Loucy (cell line): ENCODE data around the gene CHN2.

Experiments
- H2AFZ ChIP-seq: fragments of 200-600 bp; sonication (generic); 2 replicates; pipeline ENCODE4 v1.6.0; 2016; ENCODE audit warnings: antibody characterized with exemption, mild to moderate bottlenecking, low read length, moderate library complexity
- H3F3A ChIP-seq: fragments of 200-600 bp; 2 replicates; pipeline ENCODE4 v1.6.0; 2016; ENCODE audit warnings: antibody characterized with exemption, low read depth, mild to moderate bottlenecking
- H3K27me3 ChIP-seq: fragments of 200-600 bp; sonication (generic); 2 replicates; pipeline ENCODE4 v1.6.1; 2014; ENCODE audit warnings: low read length, mild to moderate bottlenecking; ENCODE audit not compliant: insufficient read depth, poor library complexity, severe bottlenecking
- H3K36me3 ChIP-seq: fragments of 200-600 bp; sonication (generic); 2 replicates; pipeline ENCODE4 v1.6.1; 2016; ENCODE audit warnings: low read length; ENCODE audit not compliant: insufficient read depth
- H3K4me1 ChIP-seq: fragments of 200-600 bp; sonication (generic); 2 replicates; pipeline ENCODE4 v1.5.1; 2014; ENCODE audit warnings: low read length, mild to moderate bottlenecking; ENCODE audit not compliant: insufficient read depth, poor library complexity, severe bottlenecking
- H3K4me2 ChIP-seq: fragments of 200-600 bp; sonication (generic); 2 replicates; pipeline ENCODE4 v1.6.0; 2014; ENCODE audit warnings: antibody characterized with exemption, low read length, low read depth, mild to moderate bottlenecking; ENCODE audit not compliant: poor library complexity, severe bottlenecking
- H3K4me3 ChIP-seq: fragments of 200-600 bp; sonication (generic); 2 replicates; pipeline ENCODE4 v1.5.1; 2014; ENCODE audit warnings: low read length, mild to moderate bottlenecking, mixed read lengths; ENCODE audit not compliant: poor library complexity, severe bottlenecking
- H3K79me2 ChIP-seq: fragments of 200-600 bp; sonication (generic); 2 replicates; pipeline ENCODE4 v1.6.1; 2014; ENCODE audit warnings: low read length; ENCODE audit not compliant: insufficient read depth
- H3K9ac ChIP-seq: fragments of 200-600 bp; sonication (generic); 2 replicates; pipeline ENCODE4 v1.6.0; 2014; ENCODE audit warnings: mild to moderate bottlenecking, low read depth, low read length, moderate library complexity; ENCODE audit not compliant: poor library complexity, severe bottlenecking
- H3K9me2 ChIP-seq: fragments of 200-600 bp; sonication (generic); replicated peaks from 2 replicates; pipeline ENCODE4 v1.6.1; 2016; ENCODE audit warnings: low read depth, low read length, mixed read lengths
- H3K9me3 ChIP-seq: fragments of 200-600 bp; sonication (generic); 2 replicates; pipeline ENCODE4 v1.6.1; 2014; ENCODE audit warnings: mild to moderate bottlenecking, antibody characterized with exemption, low read length, low read depth; ENCODE audit not compliant: insufficient read depth
- H4K20me1 ChIP-seq: fragments of 200-600 bp; sonication (generic); 2 replicates; pipeline ENCODE4 v1.6.0; 2014; ENCODE audit warnings: antibody characterized with exemption, low read length, mild to moderate bottlenecking; ENCODE audit not compliant: insufficient read depth, poor library complexity, severe bottlenecking
- EZH2phosphoT487 ChIP-seq: fragments of 200-600 bp; IDR thresholded peaks from 2 replicates; pipeline ENCODE4 v1.6.1; 2018; ENCODE audit warnings: antibody characterized with exemption, mild to moderate bottlenecking, moderate library complexity, borderline replicate concordance
- TF ChIP-seq, protein P1 (sequence below): fragments of 200-600 bp; sonication (generic); conservative IDR thresholded peaks from 2 replicates; pipeline ENCODE4 v1.5.1; 2014; ENCODE audit warnings: mild to moderate bottlenecking, antibody characterized with exemption, low read length

Gene CHN2

DNA sequence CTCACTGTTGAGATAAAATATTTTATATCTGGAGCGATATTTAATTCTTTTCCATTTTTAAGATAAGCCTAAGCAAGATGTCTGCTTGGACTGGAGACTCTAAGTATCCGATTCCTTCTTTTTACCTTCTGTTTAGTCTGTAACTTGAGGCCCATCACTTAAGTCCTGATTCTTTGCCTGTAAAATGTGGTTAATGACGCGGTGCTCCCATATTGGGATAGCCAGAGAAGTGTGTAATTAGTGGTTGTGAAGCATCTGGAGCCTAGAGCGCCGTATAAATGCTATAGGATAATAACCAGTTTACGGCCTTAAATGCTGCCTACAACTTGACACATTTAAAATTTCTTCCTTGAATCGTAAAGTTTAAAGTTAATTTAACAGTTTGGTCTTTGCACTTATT is 132.9 kb downstream of the CHN2 start:
- Histone ChIP-seq H2AFZ (no peak overlapping the region), H3K79me2 (peaks cover 10% of the 10 kb centered on the region; the same call in 1 of the 2 replicates), H3K27me3 (no peaks in the 10 kb centered on the region), H3K4me2 (peak overlapping the region; percentile 53), H4K20me1 (no peaks in the 10 kb centered on the region), H3F3A (0 out of 2 replicates have a peak, but pooled peaks cover 4% of the 10 kb centered on the region), H3K9ac (peak overlapping the region; percentile 74), H3K9me2 (no peaks in the 10 kb centered on the region), H3K36me3 (no peaks in the 10 kb centered on the region), H3K4me1 (peaks cover 48% of the 10 kb centered on the region), H3K4me3 (no peak overlapping the region), H3K9me3 (no peaks in the 10 kb centered on the region)
- TF ChIP-seq EZH2phosphoT487 = no peak
- TF ChIP-seq, protein P1, sequence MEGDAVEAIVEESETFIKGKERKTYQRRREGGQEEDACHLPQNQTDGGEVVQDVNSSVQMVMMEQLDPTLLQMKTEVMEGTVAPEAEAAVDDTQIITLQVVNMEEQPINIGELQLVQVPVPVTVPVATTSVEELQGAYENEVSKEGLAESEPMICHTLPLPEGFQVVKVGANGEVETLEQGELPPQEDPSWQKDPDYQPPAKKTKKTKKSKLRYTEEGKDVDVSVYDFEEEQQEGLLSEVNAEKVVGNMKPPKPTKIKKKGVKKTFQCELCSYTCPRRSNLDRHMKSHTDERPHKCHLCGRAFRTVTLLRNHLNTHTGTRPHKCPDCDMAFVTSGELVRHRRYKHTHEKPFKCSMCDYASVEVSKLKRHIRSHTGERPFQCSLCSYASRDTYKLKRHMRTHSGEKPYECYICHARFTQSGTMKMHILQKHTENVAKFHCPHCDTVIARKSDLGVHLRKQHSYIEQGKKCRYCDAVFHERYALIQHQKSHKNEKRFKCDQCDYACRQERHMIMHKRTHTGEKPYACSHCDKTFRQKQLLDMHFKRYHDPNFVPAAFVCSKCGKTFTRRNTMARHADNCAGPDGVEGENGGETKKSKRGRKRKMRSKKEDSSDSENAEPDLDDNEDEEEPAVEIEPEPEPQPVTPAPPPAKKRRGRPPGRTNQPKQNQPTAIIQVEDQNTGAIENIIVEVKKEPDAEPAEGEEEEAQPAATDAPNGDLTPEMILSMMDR = no peak

DNA sequence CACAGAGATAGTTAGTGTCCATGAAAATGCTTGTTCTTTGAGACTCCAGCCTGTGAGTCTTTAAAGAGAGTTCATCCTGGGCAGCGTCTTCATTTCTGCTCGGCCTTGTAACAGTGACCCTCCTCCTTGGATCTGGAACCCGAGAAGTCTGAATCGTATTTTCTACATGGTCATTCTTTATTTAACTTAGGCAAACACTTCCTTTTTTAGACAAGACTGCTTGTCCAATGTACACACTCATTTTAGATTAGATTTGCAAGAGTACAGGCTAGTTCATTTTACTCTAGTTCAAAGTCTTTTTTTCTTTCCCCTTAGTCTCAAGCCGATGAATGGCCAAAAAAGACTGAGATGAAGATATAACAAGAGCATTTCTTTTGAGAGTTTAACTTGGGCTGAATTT is 133.5 kb downstream of the CHN2 start:
- H3K9ac ChIP-seq = peak overlapping the region; percentile 74
- H3K79me2 ChIP-seq = peaks cover 10% of the 10 kb centered on the region; the same call in 1 of the 2 replicates
- no peaks in the 10 kb centered on the region for H3K27me3 ChIP-seq
- H3K9me2 ChIP-seq = no peaks in the 10 kb centered on the region
- H2AFZ ChIP-seq = no peak overlapping the region
- H3K4me3 ChIP-seq = peak overlapping the region; percentile 11
- no peaks in the 10 kb centered on the region for H3K36me3 ChIP-seq
- H3K9me3 ChIP-seq = no peaks in the 10 kb centered on the region
- peak overlapping the region; percentile 53 for H3K4me2 ChIP-seq
- 0 out of 2 replicates have a peak, but pooled peaks cover 4% of the 10 kb centered on the region for H3F3A ChIP-seq
- TF ChIP-seq EZH2phosphoT487 = no peak
- TF ChIP-seq, protein P1 = no peak
- no peaks in the 10 kb centered on the region for H4K20me1 ChIP-seq
- H3K4me1 ChIP-seq = peaks cover 52% of the 10 kb centered on the region

DNA sequence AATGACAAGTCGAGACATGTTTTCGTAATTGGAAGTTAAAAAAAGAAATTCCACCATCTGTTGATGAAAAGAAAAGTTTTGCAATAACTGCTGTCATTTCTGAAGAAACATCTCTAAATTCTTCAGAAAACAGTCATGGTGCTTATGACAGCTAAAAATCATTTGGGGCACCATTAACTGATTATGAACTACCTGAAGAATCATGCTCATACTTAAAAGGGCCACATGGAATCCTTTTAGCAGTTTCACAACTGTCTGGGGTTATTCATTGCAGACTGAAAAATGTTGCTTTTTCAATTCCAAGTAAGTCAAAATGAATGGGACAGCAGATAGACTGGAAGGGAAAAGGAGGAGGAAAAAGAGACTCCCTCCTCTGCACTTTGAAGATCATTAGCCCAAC is 134.2 kb downstream of the CHN2 start:
- Histone ChIP-seq H3K79me2 (peaks cover 10% of the 10 kb centered on the region; the same call in 1 of the 2 replicates), H3K4me2 (peak overlapping the region; percentile 53), H3F3A (0 out of 2 replicates have a peak, but pooled peaks cover 4% of the 10 kb centered on the region), H3K36me3 (no peaks in the 10 kb centered on the region), H3K27me3 (no peaks in the 10 kb centered on the region), H3K9me2 (no peaks in the 10 kb centered on the region), H2AFZ (peak overlapping the region; percentile 24; the same call in 1 of the 2 replicates), H3K9ac (peak overlapping the region; percentile 74), H4K20me1 (no peaks in the 10 kb centered on the region), H3K4me3 (peak overlapping the region; percentile 11), H3K4me1 (peaks cover 51% of the 10 kb centered on the region), H3K9me3 (no peaks in the 10 kb centered on the region)
- TF ChIP-seq EZH2phosphoT487 = no peak
- TF ChIP-seq, protein P1 = no peak
